SU-DHL-6 (cell line): Measurements from ENCODE around the gene GRM5.
"Not testable (repeated sequence)": the region's sequence is repeated elsewhere in the genome, so short reads cannot be mapped to it uniquely, and the experiment has no call there.

Source experiments
- CTCF ChIP-seq: fragments of 200-600 bp; sonication (generic); IDR thresholded peaks from one replicate; pipeline ENCODE4 v1.5.1; 2017; ENCODE audit warnings: antibody characterized with exemption, mild to moderate bottlenecking, low read length, moderate library complexity; ENCODE audit not compliant: insufficient read depth, poor library complexity, severe bottlenecking
- EZH2phosphoT487 ChIP-seq: fragments of 200-600 bp; sonication (generic), shearing (Covaris generic); conservative IDR thresholded peaks from 2 replicates; pipeline ENCODE4 v1.6.1; 2018; ENCODE audit warnings: mild to moderate bottlenecking, antibody characterized with exemption, low read length, moderate library complexity, mixed read lengths

- TF ChIP-seq CTCF, EZH2phosphoT487: not testable (repeated sequence)
Measured at GRCh38 chr11:89070911-89071310, 5.1 kb upstream of the GRM5 start.
